NCI-H510A treated with DMSO at 0.1 percent for 48 hours (cell line): ENCODE results near the gene ZCCHC17.
"Not testable (repeated sequence)": the region's sequence is repeated elsewhere in the genome, so short reads cannot be mapped to it uniquely, and the experiment has no call there.

ENCODE experiments used
- DNase-seq: peaks from one replicate; lab custom pipeline; 2025; lab: John Stamatoyannopoulos, UW

Gene ZCCHC17

DNA sequence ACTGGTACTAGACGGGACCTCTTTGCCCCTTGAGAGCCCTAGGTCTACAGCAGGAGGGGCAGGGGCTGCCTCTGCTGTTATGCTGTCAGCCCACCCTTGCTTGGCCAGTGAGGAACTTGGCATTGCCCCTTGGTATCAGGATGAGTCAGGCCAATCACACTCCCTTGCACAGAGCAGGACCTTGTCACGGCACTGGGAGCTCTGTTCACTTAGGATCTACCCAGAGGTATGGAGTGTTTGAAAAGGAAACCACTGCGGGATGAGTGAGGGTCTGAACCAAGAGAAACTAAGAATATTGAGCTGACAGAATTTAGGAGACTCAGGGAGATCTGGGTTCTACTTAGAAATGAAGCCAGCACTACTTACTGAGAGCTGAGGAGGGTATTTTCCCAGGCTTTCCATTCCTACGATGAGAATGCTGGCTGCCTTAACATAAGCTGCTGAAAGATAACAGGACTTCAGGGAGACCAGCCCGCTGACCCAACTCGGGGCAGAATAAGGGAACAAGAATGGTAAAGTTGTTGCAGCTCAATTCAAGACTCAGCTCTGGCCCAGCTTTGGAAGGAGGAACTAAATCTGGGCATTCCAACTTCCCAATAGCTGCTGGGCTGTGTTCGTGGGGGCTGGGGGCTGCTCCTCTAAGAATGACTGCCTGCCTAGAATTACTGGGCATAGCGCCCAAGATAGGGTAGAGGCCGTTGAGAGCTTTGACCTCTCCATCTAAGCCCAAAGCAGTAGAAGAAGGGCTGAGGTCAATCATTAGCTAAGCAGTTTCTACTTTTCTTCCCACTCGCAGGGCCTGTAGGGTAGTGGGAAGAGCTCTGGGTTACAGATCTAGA, 74.5 kb downstream of the ZCCHC17 start:
- no peak for DNase-seq

DNA sequence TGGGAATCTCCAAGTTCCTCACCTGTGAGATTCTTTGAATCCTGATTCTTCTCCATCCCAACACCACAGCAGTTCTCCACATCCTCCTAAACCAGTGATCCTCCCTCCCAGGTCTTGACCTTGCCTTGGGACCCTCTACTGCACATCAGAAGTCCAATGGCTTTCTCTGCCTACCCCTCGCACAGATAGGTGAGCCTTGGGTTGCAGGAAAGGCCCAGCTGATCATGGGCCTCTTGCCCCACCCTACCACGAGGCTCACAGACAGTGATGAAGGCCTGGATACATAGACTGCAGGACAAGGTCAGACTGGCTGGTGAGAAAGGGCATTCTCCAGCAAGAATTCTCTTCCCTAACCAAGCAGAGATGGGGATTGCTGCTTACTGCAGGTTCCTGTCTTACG, 75.2 kb downstream of the ZCCHC17 start:
- DNase-seq, result no peak

DNA sequence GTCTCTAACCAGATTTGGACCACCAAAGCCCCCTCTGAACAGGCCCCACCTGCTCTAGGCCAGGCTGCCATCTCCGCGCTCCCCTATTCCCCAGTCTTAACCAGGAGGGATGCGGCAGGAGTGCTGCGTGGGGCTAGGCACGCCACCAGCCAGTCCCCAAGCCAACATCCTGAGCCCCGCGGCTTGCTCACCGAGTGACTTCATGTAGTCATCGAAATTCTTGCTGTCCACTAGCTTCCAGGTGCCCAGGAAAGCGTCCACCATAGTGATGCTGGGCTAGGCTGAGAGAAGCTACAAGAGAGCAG, 75.9 kb downstream of the ZCCHC17 start:
- no peak for DNase-seq

DNA sequence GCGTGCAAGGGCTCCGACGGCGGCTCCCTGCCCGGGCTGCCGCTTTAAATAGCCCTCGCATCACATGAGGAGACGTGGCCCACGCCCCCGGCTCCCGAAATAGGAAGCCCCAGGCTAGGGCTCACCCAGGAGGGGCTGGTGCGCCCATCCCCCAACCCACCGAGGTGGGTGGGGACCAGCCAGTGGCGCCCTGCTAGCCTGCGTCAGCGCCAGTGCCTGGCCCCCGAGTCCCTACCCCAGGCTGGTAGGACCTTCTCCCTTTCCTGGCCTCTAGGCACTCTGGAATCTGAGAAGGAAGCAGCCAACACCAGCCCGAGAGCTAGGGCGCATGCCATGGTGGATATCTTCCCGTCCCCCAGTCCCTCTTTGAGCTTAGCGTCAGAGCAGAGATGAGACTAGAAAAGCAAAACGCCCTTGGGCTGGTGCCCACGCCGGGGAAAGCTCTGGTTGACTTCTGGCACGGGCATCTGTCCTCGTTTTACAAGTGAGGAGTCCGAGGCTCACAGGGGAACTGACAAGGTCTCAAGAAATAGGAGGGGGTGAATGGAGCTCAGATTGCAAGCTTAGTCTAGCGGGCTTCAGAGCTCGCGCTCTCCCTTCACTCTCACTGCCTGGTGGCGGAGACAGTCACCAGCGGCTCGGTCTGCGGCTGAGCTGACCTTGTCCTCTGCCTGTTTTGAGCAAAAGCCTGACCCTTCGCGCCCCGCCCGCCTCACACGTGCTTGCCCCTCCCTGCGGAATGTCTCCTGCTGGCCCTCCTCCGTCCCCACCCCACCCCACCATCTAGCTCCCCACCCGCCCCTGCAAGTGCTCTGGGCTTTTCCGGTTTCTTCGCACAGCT, 76.4 kb downstream of the ZCCHC17 start, which contains the start of gene FABP3:
FABP3 (minus strand) TSS at position 21 of the 841 bp plus-strand sequence. CDS start 62 bp downstream, outside the sequence.
- peak; percentile 10 for DNase-seq

DNA sequence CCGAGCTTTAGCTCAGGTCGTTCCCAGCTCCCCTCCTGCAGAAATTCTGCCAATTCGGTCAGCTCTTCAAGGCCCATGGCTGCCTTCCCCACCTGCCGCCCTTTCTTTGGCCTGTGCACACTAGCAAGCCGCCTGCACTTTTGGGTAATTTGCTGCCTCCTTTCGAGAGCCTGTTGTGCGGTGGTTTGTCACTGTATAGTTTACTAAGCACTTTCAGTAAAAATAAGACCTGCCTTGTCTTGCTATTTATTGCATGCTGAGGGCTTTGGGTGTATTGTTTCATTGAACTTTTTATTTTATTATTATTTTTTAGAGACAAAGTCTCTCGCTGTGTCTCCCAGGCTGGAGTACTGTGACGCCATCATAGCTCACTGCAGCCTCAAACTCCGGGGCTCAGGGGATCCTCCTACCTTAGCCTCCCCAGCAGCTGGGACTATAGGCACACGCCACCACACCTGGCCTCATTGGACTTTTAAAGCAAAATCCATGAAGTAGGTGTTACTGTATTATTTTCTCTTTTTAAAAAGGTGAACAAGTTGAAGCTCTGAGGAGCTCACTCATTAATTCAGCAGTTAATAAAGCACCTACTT, 77.2 kb downstream of the ZCCHC17 start:
- DNase-seq, result no peak

DNA sequence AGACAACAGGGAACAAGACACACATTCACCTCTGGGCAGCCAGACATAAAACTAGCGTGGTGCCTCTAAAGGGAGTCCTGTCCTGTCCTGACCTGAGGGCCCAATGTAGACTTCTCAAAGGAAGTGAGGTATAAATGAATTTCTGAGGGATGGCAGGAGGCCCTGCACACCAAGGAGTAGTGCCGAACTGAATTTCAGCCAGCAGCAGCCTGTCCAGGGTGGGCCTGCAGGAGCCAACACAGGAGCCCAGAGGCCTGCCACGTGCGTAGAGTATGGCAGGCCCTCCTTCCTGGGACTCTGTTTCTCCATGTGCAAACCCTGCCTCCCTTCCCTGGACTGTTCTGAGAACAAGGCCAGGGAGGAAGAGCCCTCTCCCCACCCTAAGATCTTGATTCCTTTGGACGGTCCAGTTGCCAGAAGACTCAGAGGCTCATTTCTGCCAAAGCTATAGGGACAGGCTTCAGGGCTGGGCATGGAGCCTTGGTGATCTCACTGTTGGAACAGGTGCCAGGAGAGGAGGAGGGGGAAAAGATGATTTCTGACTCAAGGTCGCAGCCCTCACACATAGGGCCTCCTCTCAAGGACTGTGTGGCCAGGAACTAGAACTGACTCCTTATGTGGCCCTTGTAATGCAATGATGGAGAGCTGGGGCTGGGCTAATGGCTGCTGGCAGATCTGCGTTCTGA, 77.8 kb downstream of the ZCCHC17 start:
- DNase-seq, result no peak

DNA sequence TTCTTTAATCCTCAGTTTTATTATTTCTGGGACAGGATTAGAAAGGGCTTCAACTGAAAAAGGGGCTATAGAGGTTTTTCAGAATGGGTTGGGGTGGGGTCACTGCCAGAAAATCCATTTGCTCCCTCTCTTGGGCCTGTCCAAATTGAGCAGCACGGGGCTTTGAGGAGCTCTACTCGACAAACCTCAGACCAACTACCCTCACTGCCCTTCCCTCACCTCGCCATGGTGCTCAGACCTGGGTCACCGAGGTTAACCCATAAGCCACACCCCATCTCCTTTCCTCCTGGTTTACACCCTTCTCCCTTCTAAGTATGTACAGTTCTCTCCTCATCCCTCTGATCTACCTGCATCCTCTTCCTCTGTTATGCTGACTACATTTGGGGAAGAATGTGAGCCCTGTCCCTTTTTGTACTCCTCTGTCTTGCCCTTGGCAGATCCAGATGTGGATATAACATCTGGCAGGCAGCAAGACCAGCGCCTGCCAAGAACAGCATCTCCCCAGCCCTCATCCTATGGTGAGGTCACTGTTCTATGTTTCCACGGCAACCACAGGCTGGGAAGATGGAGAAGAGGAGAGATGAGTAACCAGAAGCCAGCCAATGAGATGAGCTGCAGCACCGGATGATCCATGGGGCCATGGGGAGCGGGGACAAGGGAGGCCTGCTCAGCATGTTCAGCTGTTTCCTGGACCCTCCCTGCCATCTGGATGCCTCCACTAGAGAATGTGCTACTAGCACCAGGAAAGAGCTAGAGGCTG, 79.7 kb downstream of the ZCCHC17 start:
- no peak for DNase-seq

DNA sequence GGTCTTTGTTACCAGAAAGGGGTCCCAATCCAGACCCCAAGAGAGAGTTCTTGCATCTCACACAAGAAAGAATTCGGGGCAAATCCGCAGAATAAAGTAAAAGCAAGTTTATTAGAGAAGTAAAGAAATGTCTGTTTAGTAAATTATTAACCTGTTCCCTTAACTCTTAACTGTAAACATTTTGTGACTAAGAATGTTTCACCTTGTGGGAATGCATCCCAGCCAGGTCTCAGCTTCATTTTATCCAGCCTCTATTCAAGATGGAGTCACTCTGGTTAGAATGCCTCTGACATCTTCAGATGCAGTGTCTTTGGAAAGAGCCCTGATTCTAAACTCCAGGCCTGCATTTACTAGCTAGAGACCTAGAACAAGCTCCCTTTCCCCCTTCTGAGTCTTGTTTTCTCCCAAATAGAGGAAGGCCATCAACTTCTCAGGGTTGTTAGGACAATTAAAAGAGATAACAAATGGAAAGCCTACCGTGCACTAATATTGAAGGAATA, 80.6 kb downstream of the ZCCHC17 start:
- DNase-seq, result no peak

DNA sequence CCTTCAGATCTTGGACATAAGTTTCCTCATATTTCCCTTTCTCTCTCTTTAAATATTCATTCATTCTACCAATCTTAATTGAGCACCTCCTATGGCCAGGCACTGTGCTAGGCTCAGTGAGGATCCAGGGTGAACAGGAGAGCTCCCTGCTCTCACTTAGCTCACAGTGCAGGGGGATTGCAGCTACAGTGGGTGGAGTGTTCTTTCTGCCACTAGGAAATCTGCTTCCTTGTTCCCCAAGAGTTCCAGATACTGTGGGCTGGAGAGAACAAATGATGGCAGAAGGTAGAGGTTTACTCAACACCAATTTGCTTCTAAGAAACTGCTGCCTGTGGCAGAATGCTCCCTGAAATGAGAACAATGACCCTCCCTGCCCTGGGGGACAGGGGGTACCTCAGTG, 81.2 kb downstream of the ZCCHC17 start:
- no peak for DNase-seq

DNA sequence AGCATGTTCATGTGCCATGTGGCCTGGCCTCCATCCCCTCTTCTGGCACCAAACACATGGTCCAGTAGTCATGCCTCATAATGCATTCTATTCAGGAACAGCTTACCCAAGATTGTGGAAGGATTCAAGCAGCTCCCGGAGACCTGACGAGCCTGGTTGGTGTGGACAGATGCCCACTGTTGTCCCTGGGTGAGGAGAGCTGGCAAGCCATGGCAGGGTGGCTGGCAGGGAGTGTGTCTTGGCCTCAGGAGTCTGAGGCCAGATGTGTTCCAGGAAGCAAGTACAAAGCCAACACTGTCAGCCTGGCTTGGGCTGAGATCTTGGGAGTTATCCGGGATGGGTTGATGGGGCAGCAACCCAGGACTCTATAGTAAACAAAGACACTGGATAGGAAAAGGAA, 83.3 kb downstream of the ZCCHC17 start:
- no peak for DNase-seq

DNA sequence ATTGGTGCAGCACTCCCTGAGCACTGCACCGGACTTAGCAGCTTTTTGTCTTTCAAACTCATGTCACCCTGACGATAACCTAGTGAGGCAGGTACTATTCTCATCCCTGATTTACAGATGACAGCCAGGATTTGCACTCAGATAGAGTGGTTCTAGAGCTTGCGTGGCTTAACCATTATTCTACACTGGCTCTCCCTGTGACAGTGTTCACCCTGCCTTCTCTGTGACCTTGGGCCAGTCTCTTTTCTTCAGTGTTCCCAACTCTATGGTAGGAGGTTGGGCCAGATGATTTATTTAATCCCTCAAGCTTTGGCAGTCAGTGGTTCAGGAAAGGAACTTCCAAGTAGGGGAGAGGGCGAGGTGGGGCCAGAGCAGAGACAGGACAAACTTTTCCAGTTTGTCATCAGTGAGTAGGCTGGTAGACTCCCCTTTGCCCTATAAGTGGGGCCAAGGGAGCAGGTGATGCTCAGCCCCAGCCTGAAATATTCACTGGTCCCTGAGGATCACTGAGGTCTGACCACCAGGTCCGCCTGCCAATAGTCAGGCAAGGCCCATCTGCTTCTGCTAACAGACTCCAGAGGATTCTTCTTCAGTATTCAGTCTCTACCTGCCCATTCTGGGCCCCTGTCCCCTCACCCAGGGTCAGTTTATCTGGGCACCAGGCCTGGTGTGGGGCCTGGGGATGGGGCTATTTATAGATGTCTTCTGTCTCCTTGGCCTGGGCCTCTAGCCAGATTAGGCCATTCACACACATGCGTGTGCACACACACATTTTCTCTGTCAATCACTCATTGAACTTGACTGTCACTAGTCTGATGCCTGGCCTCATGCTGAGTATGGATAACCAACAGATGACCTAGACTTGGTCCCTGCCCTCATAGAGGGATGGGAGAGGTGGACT, 84.8 kb downstream of the ZCCHC17 start:
- no peak for DNase-seq

DNA sequence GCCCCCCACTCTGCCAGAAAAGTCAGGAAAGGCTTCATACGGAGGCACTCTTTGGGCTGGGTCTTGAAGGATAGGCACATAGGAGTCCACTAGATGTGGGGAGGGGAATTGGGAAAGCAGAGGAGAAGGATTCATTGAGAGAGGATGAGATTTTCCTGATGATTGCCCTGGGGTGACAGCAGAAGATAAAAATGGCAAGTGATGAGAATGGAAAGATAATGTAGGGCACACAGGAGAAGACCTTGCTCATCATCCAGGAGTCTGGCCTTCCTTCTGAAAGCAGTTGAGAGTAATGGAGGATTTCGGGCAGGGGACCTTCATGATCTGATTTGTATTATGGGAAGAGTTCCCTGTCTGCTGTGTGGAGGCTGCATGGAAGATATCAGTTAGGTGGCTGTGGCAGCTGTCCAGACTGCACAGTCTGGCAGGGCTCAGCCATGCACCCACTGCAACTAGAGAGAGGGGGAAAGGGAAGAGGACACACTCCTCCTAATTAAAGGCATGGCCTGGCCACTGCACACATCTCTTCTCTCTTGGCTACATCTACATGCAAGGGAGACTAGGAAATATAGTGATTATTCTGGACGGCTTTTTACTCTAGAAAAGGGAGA, 85.7 kb downstream of the ZCCHC17 start:
- DNase-seq, result no peak

DNA sequence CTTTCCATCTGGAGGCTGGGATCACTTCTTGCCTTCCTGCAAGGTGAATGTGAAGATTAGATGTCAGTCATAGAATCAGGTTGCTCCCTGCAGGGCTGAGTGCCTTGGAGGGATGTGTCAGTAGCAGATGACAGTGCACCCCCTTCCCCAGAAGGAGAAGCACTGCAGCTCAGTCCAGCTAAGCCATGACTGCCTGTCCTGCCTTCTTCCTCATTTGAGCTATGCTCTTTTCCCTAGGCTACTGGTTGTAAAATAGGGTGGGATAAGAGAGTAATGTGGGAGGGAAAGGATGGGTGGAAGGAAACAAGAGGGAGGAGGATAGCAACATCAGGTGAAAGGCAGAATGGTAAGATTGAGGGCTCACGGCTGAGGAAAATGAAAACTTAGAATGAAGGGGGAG, 87.1 kb downstream of the ZCCHC17 start:
- DNase-seq, result no peak

DNA sequence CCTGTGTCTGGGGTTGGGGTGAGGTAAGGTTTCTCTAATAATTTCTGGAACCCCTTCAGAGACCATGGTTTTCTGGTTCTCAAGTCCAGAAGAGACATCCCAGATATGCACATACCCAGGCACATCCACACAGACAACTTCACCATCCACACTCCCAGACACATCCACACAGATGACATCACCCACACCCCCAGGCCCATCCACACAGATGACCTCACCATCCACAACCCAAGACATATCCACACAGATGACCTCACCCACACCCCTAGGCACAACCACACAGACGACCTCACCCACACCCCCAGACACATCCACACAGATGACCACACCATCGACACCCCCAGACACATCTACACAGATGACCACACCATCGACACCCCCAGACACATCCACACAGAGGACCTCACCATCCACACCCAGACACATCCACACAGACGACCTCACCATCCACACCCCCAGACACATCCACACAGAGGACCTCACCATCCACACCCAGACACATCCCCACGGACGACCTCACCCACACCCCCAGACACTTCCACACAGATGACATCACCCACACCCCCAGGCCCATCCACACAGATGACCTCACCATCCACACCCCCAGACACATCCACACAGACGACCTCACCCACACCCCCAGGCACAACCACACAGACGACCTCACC, 89.9 kb downstream of the ZCCHC17 start:
- DNase-seq, result not testable (repeated sequence)

DNA sequence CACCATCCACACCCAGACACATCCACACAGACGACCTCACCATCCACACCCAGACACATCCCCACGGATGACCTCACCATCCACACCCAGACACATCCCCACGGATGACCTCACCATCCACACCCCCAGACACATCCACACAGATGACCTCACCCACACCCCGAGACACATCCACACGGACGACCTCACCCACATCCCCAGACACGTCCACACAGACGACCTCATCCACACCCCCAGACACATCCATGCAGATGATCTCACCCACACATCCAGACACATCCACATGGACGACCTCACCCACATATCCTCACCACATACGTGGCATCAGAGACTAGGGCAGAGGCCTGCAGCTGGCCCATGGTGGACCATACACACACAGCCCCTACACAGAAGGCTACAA, 90.8 kb downstream of the ZCCHC17 start:
- DNase-seq, result no peak

DNA sequence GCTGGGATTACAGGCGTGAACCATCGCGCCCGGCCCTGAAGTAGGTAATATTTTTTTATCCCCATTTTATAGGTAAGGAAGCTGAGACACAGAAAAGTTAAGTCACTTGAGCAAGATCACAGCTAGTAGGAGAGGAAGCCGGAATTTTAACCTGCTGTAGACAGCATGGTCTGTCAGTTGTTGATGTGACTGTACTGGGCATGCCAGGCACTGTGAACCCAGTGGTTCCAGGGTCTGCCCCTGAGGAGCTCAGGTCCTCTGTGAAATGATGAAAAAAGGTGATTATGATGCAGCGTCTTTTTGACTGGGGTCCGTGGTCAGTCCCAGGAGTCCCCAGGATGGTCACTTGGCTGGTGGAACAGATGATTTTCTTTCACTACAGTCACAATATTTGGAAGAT, 92.8 kb downstream of the ZCCHC17 start:
- no peak for DNase-seq

DNA sequence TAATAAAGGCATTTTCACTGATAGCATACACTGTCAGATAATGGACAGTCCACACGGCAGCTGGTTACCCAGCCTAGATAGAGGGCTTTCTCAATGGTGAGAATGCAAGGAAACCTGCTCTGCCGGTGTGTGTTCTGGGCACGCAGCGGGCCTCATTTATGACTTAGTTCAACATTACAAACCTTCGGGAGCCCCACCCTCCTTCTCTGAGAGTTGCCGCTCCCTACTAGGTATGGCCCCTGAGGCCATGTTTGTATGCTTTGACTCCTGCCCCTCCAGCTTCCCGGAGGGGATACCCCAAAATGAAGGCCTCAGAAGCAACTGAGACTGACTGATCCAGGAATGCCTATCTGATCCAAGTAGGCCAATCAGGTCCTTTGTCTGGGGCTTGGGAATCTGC, 93.2 kb downstream of the ZCCHC17 start:
- no peak for DNase-seq

DNA sequence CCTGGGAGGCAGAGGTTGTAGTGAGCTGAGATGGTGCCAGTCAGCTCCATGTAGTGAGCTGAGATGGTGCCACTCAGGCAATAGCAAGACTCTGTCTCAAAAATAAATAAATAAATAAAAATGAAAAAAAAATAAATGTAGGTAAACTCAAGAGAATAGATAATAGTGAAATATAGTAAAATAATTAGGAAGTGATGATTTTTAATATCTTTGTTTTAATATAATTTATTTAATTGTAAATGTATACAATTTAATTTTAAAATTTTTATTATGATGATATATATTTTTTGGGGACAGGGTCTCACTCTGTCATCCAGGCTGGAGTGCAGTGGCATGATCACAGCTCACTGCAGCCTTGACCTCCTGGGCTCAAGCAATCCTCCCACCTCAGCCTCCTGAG, 96.6 kb downstream of the ZCCHC17 start:
- DNase-seq, result no peak

DNA sequence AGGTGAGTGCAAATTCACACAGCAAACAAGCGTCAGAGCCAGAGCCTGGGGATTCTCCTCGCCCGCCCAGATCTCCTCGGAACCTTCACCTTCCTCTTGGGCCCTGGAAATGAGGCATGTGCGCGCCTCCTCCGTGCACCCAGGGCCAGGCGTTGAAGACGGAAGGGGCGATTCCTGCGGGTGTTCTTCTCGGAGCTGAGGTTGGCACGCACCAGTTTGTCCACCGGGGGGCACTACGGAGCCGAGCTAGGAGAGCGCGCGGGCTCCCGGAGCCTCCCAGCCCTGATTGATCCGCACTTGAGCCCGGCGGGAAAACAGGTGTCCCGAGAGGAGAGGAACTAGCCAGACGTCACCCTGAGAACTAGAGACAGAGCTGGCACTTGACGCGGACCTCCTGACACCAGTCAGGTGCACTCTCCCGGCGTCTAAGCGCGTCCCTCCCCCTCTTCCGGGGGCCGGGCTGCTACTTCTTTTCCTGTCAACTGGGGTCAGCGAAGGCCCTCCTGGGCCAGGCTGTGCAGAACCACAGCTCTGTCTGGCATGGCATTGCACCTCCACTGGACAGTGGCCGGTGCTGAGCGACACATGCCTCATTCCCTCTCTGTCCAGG, 97.9 kb downstream of the ZCCHC17 start:
- DNase-seq, result peak; percentile 78
